IMR-90 (cell line): ENCODE results near the gene RTRAF. TPM values are rescaled to one million over a fixed set of nuclear protein-coding genes. Genes with fewer than 3 reads are reported as not detected.

Source experiments
- ATAC-seq: fragments of 200-7000 bp; cut with Tn5 transposase; 2 replicates; pipeline ENCODE4 v1.9.1; 2020; ENCODE audit warnings: low read depth, mild to moderate bottlenecking, moderate library complexity
- BruUV-seq: library from RNA; stranded (reverse); fragments of 400-500 nt; replicated peaks from 2 replicates; lab custom pipeline; 2021; lab: Mats Ljungman, UMichigan
- CTCF ChIA-PET: fragments of 300-600 bp; formaldehyde crosslinking; extraction: SDS; loops from one replicate; lab custom pipeline; 2021; ENCODE audit warnings: antibody characterized with exemption; lab: Yijun Ruan, JAX
- POLR2A ChIA-PET: fragments of 300-600 bp; sonication (Branson Sonifier 250); formaldehyde crosslinking; loops from one replicate; lab custom pipeline; 2022; ENCODE audit warnings: antibody characterized with exemption; ENCODE audit not compliant: unreplicated experiment; lab: Charles Lee
- DNase-seq: peaks from one replicate; pipeline ENCODE4 v3.0.0; 2013
- H2AFZ ChIP-seq: replicated peaks from 2 replicates; pipeline ENCODE3; 2013; ENCODE audit warnings: low read length, mild to moderate bottlenecking; ENCODE audit not compliant: poor library complexity
- H2AK5ac ChIP-seq: 2 replicates; pipeline ENCODE4 v1.6.1; 2013; ENCODE audit warnings: low read depth, low read length, inconsistent platforms
- H2AK9ac ChIP-seq: replicated peaks from 2 replicates; pipeline ENCODE3; 2013; ENCODE audit warnings: mild to moderate bottlenecking, low read depth, low read length, moderate library complexity; ENCODE audit not compliant: poor library complexity
- H2BK120ac ChIP-seq: 2 replicates; pipeline ENCODE4 v1.6.1; 2013; ENCODE audit warnings: low read depth, low read length, inconsistent platforms
- H2BK15ac ChIP-seq: 3 replicates; pipeline ENCODE4 v1.6.1; 2013; ENCODE audit warnings: low read depth, low read length, inconsistent platforms
- H2BK20ac ChIP-seq: 2 replicates; pipeline ENCODE4 v1.6.1; 2013; ENCODE audit warnings: low read depth, mild to moderate bottlenecking, inconsistent platforms, low read length, moderate library complexity
- H2BK5ac ChIP-seq: 2 replicates; pipeline ENCODE4 v1.6.1; 2013; ENCODE audit warnings: mild to moderate bottlenecking, low read depth, low read length, inconsistent platforms; ENCODE audit not compliant: poor library complexity, severe bottlenecking
- H3K14ac ChIP-seq: replicated peaks from 2 replicates; pipeline ENCODE4 v1.6.1; 2013; ENCODE audit warnings: low read depth, low read length, inconsistent platforms
- H3K18ac ChIP-seq: 2 replicates; pipeline ENCODE4 v1.6.1; 2013; ENCODE audit warnings: low read depth, low read length, control low read depth
- H3K23ac ChIP-seq: 2 replicates; pipeline ENCODE4 v1.6.1; 2013; ENCODE audit warnings: low read depth, low read length, inconsistent platforms
- H3K27ac ChIP-seq: 2 replicates; pipeline ENCODE4 v1.5.1; 2013; ENCODE audit warnings: mild to moderate bottlenecking, control low read depth, low read length; ENCODE audit not compliant: insufficient read depth
- H3K27me3 ChIP-seq: 2 replicates; pipeline ENCODE4 v1.6.1; 2013; ENCODE audit warnings: low read length; ENCODE audit not compliant: control insufficient read depth, insufficient read depth
- H3K36me3 ChIP-seq: 2 replicates; pipeline ENCODE4 v1.6.1; 2013; ENCODE audit warnings: low read length, mixed read lengths; ENCODE audit not compliant: control insufficient read depth, insufficient read depth
- H3K4ac ChIP-seq: 2 replicates; pipeline ENCODE4 v1.6.1; 2013; ENCODE audit warnings: low read depth, low read length, inconsistent platforms
- H3K4me1 ChIP-seq: 2 replicates; pipeline ENCODE4 v1.6.1; 2013; ENCODE audit warnings: low read length, mixed read lengths; ENCODE audit not compliant: control insufficient read depth, insufficient read depth
- H3K4me2 ChIP-seq: 2 replicates; pipeline ENCODE4 v1.6.1; 2013; ENCODE audit warnings: low read depth, mild to moderate bottlenecking, control low read depth, low read length, moderate library complexity
- H3K4me3 ChIP-seq: 2 replicates; pipeline ENCODE4 v1.5.1; 2013; ENCODE audit warnings: low read depth, mild to moderate bottlenecking, control low read depth, low read length, moderate library complexity; ENCODE audit not compliant: insufficient read depth
- H3K56ac ChIP-seq: 2 replicates; pipeline ENCODE4 v1.6.1; 2013; ENCODE audit warnings: low read length, inconsistent platforms; ENCODE audit not compliant: insufficient read depth; ENCODE audit errors: extremely low read depth
- H3K79me1 ChIP-seq, 2 experiments: 2 replicates each; pipeline ENCODE4 v1.6.1; 2013; ENCODE audit warnings: low read length in 2 of 2, inconsistent platforms in 1 of 2, low read depth in 1 of 2
- H3K9ac ChIP-seq: 2 replicates; pipeline ENCODE4 v1.6.1; 2013; ENCODE audit warnings: low read depth, low read length, control low read depth
- H3K9me1 ChIP-seq: 2 replicates; pipeline ENCODE4 v1.6.1; 2013; ENCODE audit warnings: low read length, inconsistent platforms; ENCODE audit not compliant: insufficient read depth
- H3K9me3 ChIP-seq: 2 replicates; pipeline ENCODE4 v1.6.1; 2013; ENCODE audit warnings: low read length; ENCODE audit not compliant: control insufficient read depth, insufficient read depth
- H4K20me1 ChIP-seq: 2 replicates; pipeline ENCODE4 v1.6.1; 2013; ENCODE audit warnings: low read length, inconsistent platforms; ENCODE audit not compliant: insufficient read depth
- H4K5ac ChIP-seq: 2 replicates; pipeline ENCODE4 v1.6.1; 2013; ENCODE audit warnings: mild to moderate bottlenecking, low read depth, low read length, control low read depth
- H4K8ac ChIP-seq, 2 experiments: 2 replicates each; pipeline ENCODE4 v1.6.1; 2013; ENCODE audit warnings: low read depth in 2 of 2, low read length in 2 of 2, control low read depth in 1 of 2, inconsistent platforms in 1 of 2
- H4K91ac ChIP-seq: 2 replicates; pipeline ENCODE4 v1.6.1; 2013; ENCODE audit warnings: low read depth, low read length, inconsistent platforms; ENCODE audit not compliant: insufficient read depth
- BHLHE40 ChIP-seq: fragments of 150-350 bp; IDR thresholded peaks from 2 replicates; pipeline ENCODE4 v1.6.1; 2016; ENCODE audit warnings: mild to moderate bottlenecking, low read depth, low read length
- CEBPB ChIP-seq: IDR thresholded peaks from 2 replicates; pipeline ENCODE4 v1.6.1; 2012; ENCODE audit warnings: low read depth, low read length, improper control_type of control experiment
- CHD1 ChIP-seq: IDR thresholded peaks from 2 replicates; pipeline ENCODE4 v1.6.1; 2012; ENCODE audit warnings: low read depth, low read length, improper control_type of control experiment
- FOS ChIP-seq: fragments of 150-350 bp; IDR thresholded peaks from 2 replicates; pipeline ENCODE4 v1.6.1; 2016; ENCODE audit warnings: low read depth, low read length
- MAFK ChIP-seq: IDR thresholded peaks from 2 replicates; pipeline ENCODE4 v1.6.1; 2012; ENCODE audit warnings: low read depth, low read length, improper control_type of control experiment
- MAZ ChIP-seq: IDR thresholded peaks from 2 replicates; pipeline ENCODE4 v1.6.1; 2012; ENCODE audit warnings: low read depth, mild to moderate bottlenecking, low read length, improper control_type of control experiment, moderate library complexity, borderline replicate concordance
- MXI1 ChIP-seq: IDR thresholded peaks from 2 replicates; pipeline ENCODE4 v1.6.1; 2012; ENCODE audit warnings: low read depth, mild to moderate bottlenecking, low read length, moderate library complexity, borderline replicate concordance
- NFE2L2 ChIP-seq: fragments of 150-350 bp; IDR thresholded peaks from 2 replicates; pipeline ENCODE4 v1.6.1; 2016; ENCODE audit warnings: low read depth, mild to moderate bottlenecking, low read length
- POLR2A ChIP-seq: IDR thresholded peaks from 2 replicates; pipeline ENCODE4 v1.6.1; 2012; ENCODE audit warnings: mild to moderate bottlenecking, low read depth, low read length
- RAD21 ChIP-seq: IDR thresholded peaks from 2 replicates; pipeline ENCODE4 v1.6.1; 2012; ENCODE audit warnings: low read length, improper control_type of control experiment
- RCOR1 ChIP-seq: IDR thresholded peaks from 2 replicates; pipeline ENCODE4 v1.6.1; 2012; ENCODE audit warnings: mild to moderate bottlenecking, low read length, improper control_type of control experiment; ENCODE audit not compliant: insufficient replicate concordance
- RFX5 ChIP-seq: IDR thresholded peaks from 2 replicates; pipeline ENCODE4 v1.8.0; 2012; ENCODE audit warnings: low read depth, mild to moderate bottlenecking, low read length, moderate library complexity
- SMC3 ChIP-seq: fragments of 150-350 bp; IDR thresholded peaks from 2 replicates; pipeline ENCODE4 v1.6.1; 2016; ENCODE audit warnings: low read depth, mild to moderate bottlenecking, antibody characterized with exemption, low read length, moderate library complexity
- dilution Hi-C: fragments of 300-500 bp; cut with HindIII; formaldehyde crosslinking; loops from one replicate; pipeline ENCODE4 v1.14.3; 2018; ENCODE audit warnings: low sequenced_read_pairs; ENCODE audit not compliant: unreplicated experiment
- in situ Hi-C: fragments of 300-500 bp; cut with MboI; formaldehyde crosslinking; loops from 3 replicates; pipeline ENCODE4 v1.14.3; 2019; ENCODE audit warnings: low sequenced_read_pairs, inconsistent platforms, mixed read lengths
- intact Hi-C: fragments of 100-400 bp; cut with micrococcal nuclease; formaldehyde crosslinking; loops from 2 replicates; pipeline ENCODE4 v1.10.0; 2022
- polyA plus RNA-seq, 3 experiments: library from polyadenylated mRNA; depleted of rRNA; stranded (reverse); fragments of >200 nt; gene quantifications; 2 replicates each; pipeline ENCODE4 v1.2.3, GENCODE V29; 2012; ENCODE audit warnings: low replicate concordance in 1 of 3
- total RNA-seq: library from RNA; depleted of rRNA; stranded (reverse); fragments of >200 nt; gene quantifications from 2 replicates; pipeline ENCODE4 v1.2.3, GENCODE V29; 2012
- TF ChIP-seq, protein P1 (sequence below): fragments of 150-350 bp; IDR thresholded peaks from 2 replicates; pipeline ENCODE4 v1.6.1; 2016; ENCODE audit warnings: low read depth, mild to moderate bottlenecking, low read length, moderate library complexity, borderline replicate concordance
- TF ChIP-seq, protein P2 (sequence below): fragments of 150-350 bp; IDR thresholded peaks from 2 replicates; pipeline ENCODE4 v1.6.1; 2017; ENCODE audit warnings: mild to moderate bottlenecking, antibody characterized with exemption, low read length, low read depth
- TF ChIP-seq, protein P3 (sequence below): conservative IDR thresholded peaks from 2 replicates; pipeline ENCODE4 v1.5.1; 2012; ENCODE audit warnings: mild to moderate bottlenecking, low read depth, low read length, improper control_type of control experiment

Gene RTRAF
- total and polyA plus RNA-seq, 2 of the 4 experiments (the other 2 are of a cell fraction) = 53.2 to 102 TPM

DNA sequence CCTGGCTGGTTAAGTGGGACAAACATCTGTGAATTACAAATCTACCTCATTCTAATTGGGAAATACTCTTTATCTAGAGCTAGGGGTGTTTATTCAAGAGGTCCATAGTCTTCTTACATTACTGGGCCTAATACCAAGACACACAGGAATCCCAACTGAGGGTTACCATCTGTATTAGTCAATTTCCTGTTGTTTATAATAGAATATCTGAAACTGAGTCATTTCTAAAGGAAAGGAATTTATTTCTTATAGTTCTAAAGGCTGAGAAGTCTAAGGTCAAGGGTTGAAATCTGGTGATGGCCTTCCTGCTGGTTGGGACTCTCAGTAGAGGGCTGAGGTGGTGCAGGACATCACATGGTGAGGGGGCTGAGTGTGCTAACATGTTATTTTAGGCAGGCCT lies 36.0 kb downstream of the RTRAF start:
- peak overlapping the region; percentile 33; the same call in 1 of the 2 replicates for H3K56ac ChIP-seq
- POLR2A ChIA-PET = interaction anchor here (0.6 kb wide), 1 partner anchor 105 kb away, joined by 5 read pairs; no protein-coding TSS in a partner anchor
- no peak overlapping the region for H3K9ac ChIP-seq
- peaks cover 33 to 62% of the 10 kb centered on the region in 2 experiments for H3K79me1 ChIP-seq
- peak overlapping the region; percentile 71 for H3K14ac ChIP-seq
- peak overlapping the region; percentile 60 to 76; a peak in 3 of 4 replicates for H4K8ac ChIP-seq
- H2BK5ac ChIP-seq = peak overlapping the region; percentile 91
- DNase-seq = peak; percentile 98
- H4K20me1 ChIP-seq = peaks cover 6% of the 10 kb centered on the region; the same call in 1 of the 2 replicates
- H2AFZ ChIP-seq = no peak overlapping the region
- in situ Hi-C loops = no loop called here
- intact Hi-C loops = no loop called here
- peak overlapping the region; percentile 75; the same call in 1 of the 3 replicates for H2BK15ac ChIP-seq
- peak overlapping the region; percentile 86; the same call in 1 of the 2 replicates for H3K23ac ChIP-seq
- CTCF ChIA-PET = interaction anchor here (0.6 to 0.7 kb wide), 2 partner anchors 44 to 655 kb away, joined by 3 read pairs; partner anchors contain the start of gene NID2
- BruUV-seq = no TSS peak
- TF ChIP-seq FOS = peak; percentile 79
- no peak for TF ChIP-seq MAZ
- no peak for TF ChIP-seq RFX5
- TF ChIP-seq, protein P1, sequence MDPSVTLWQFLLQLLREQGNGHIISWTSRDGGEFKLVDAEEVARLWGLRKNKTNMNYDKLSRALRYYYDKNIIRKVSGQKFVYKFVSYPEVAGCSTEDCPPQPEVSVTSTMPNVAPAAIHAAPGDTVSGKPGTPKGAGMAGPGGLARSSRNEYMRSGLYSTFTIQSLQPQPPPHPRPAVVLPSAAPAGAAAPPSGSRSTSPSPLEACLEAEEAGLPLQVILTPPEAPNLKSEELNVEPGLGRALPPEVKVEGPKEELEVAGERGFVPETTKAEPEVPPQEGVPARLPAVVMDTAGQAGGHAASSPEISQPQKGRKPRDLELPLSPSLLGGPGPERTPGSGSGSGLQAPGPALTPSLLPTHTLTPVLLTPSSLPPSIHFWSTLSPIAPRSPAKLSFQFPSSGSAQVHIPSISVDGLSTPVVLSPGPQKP = no peak
- TF ChIP-seq, protein P2, sequence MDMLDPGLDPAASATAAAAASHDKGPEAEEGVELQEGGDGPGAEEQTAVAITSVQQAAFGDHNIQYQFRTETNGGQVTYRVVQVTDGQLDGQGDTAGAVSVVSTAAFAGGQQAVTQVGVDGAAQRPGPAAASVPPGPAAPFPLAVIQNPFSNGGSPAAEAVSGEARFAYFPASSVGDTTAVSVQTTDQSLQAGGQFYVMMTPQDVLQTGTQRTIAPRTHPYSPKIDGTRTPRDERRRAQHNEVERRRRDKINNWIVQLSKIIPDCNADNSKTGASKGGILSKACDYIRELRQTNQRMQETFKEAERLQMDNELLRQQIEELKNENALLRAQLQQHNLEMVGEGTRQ = no peak; the same call in 1 of the 2 replicates
- no peak for TF ChIP-seq CHD1
- TF ChIP-seq RCOR1 = no peak
- TF ChIP-seq POLR2A = no peak
- peak; percentile 37; the same call in 1 of the 2 replicates for TF ChIP-seq BHLHE40
- peak; percentile 92 for TF ChIP-seq CEBPB
- TF ChIP-seq RAD21 = no peak
- no peak for TF ChIP-seq MXI1
- TF ChIP-seq MAFK = no peak
- TF ChIP-seq NFE2L2 = no peak
- TF ChIP-seq SMC3 = 0 out of 2 replicates have a peak, but pooled peaks have one; percentile 4
- TF ChIP-seq, protein P3, sequence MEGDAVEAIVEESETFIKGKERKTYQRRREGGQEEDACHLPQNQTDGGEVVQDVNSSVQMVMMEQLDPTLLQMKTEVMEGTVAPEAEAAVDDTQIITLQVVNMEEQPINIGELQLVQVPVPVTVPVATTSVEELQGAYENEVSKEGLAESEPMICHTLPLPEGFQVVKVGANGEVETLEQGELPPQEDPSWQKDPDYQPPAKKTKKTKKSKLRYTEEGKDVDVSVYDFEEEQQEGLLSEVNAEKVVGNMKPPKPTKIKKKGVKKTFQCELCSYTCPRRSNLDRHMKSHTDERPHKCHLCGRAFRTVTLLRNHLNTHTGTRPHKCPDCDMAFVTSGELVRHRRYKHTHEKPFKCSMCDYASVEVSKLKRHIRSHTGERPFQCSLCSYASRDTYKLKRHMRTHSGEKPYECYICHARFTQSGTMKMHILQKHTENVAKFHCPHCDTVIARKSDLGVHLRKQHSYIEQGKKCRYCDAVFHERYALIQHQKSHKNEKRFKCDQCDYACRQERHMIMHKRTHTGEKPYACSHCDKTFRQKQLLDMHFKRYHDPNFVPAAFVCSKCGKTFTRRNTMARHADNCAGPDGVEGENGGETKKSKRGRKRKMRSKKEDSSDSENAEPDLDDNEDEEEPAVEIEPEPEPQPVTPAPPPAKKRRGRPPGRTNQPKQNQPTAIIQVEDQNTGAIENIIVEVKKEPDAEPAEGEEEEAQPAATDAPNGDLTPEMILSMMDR = no peak
- peaks cover 39% of the 10 kb centered on the region for H3K9me1 ChIP-seq
- ATAC-seq = peak; percentile 74
- peak overlapping the region; percentile 20 for H2AK9ac ChIP-seq
- no peaks in the 10 kb centered on the region for H3K9me3 ChIP-seq
- peak overlapping the region; percentile 8; the same call in 1 of the 2 replicates for H4K5ac ChIP-seq
- H4K91ac ChIP-seq = peak overlapping the region; percentile 91
- no peak overlapping the region for H3K4me2 ChIP-seq
- H3K4ac ChIP-seq = peak overlapping the region; percentile 95
- peak overlapping the region; percentile 97 for H3K27ac ChIP-seq
- H3K27me3 ChIP-seq = no peaks in the 10 kb centered on the region
- dilution Hi-C loops = no loop called here
- H2BK120ac ChIP-seq = peak overlapping the region; percentile 96
- H3K4me3 ChIP-seq = no peak overlapping the region
- H3K4me1 ChIP-seq = peaks cover 35% of the 10 kb centered on the region
- H3K36me3 ChIP-seq = peaks cover 49% of the 10 kb centered on the region
- H3K18ac ChIP-seq = peak overlapping the region; percentile 84
- H2BK20ac ChIP-seq = peak overlapping the region; percentile 97
- H2AK5ac ChIP-seq = peak overlapping the region; percentile 45
